Common myeloid progenitor, CD34-positive (primary cell): ENCODE data around the gene DGKQ.

Source experiments
- CTCF ChIA-PET: fragments of 350-600 bp; sonication (Branson Sonifier 250); formaldehyde crosslinking; loops from one replicate; lab custom pipeline; 2021; ENCODE audit warnings: antibody characterized with exemption; lab: Charles Lee
- POLR2A ChIA-PET: fragments of 350-600 bp; sonication (Branson Sonifier 250); formaldehyde crosslinking; loops from one replicate; lab custom pipeline; 2021; ENCODE audit warnings: antibody characterized with exemption; lab: Charles Lee
- DNase-seq, 3 donors: peaks; one replicate each; pipeline versions ENCODE4 v3.0.0 to v3.0.0-alpha.2; 2013
- H3K27ac ChIP-seq, 2 experiments: 1 replicate in 1 of 2; 2 replicates in 1 of 2; pipeline ENCODE4 v1.7.0; 2013; ENCODE audit warnings: inconsistent platforms in 2 of 2, low read length in 2 of 2, mild to moderate bottlenecking in 2 of 2, low read depth in 1 of 2, moderate library complexity in 1 of 2; ENCODE audit not compliant: severe bottlenecking in 2 of 2, insufficient read depth in 1 of 2, poor library complexity in 1 of 2
- H3K27me3 ChIP-seq, 5 experiments: replicated peaks in 2 of 5; 1 replicate in 3 of 5; 2 replicates in 2 of 5; pipeline versions ENCODE4 v1.6.1 to v1.7.0; 2013; ENCODE audit warnings: low read length in 4 of 5, mild to moderate bottlenecking in 2 of 5, moderate library complexity in 2 of 5, inconsistent platforms in 1 of 5; ENCODE audit not compliant: insufficient read depth in 5 of 5, control insufficient read depth in 4 of 5
- H3K36me3 ChIP-seq, 4 experiments: 1 replicate in 2 of 4; 2 replicates in 2 of 4; pipeline versions ENCODE4 v1.6.1 to v1.7.0; 2013; ENCODE audit warnings: low read length in 3 of 4, control low read depth in 1 of 4, mild to moderate bottlenecking in 1 of 4; ENCODE audit not compliant: control insufficient read depth in 4 of 4, insufficient read depth in 4 of 4
- H3K4me1 ChIP-seq, 4 experiments: 1 replicate in 3 of 4; 2 replicates in 1 of 4; pipeline versions ENCODE4 v1.6.1 to v1.7.1; 2013; ENCODE audit warnings: low read length in 3 of 4, mild to moderate bottlenecking in 3 of 4, control low read depth in 1 of 4, inconsistent platforms in 1 of 4, moderate library complexity in 1 of 4; ENCODE audit not compliant: control insufficient read depth in 4 of 4, insufficient read depth in 4 of 4; ENCODE audit errors: control extremely low read depth in 1 of 4
- H3K4me3 ChIP-seq, 7 experiments: 1 replicate in 4 of 7; 2 replicates in 3 of 7; pipeline versions ENCODE4 v1.5.1 to v1.7.0; 2013; ENCODE audit warnings: mild to moderate bottlenecking in 7 of 7, low read length in 6 of 7, moderate library complexity in 6 of 7, inconsistent platforms in 2 of 7, low read depth in 2 of 7, control low read depth in 1 of 7; ENCODE audit not compliant: insufficient read depth in 4 of 7, control insufficient read depth in 1 of 7; ENCODE audit errors: extremely low read depth in 1 of 7
- H3K9me3 ChIP-seq, 5 experiments: 1 replicate in 4 of 5; 2 replicates in 1 of 5; pipeline versions ENCODE4 v1.6.1 to v1.7.1; 2013; ENCODE audit warnings: low read length in 4 of 5, mild to moderate bottlenecking in 2 of 5, inconsistent platforms in 1 of 5, low read depth in 1 of 5, moderate library complexity in 1 of 5; ENCODE audit not compliant: control insufficient read depth in 4 of 5, insufficient read depth in 2 of 5; ENCODE audit errors: control extremely low read depth in 1 of 5
- WGBS: methylation state at CpG from one replicate; pipeline ENCODE4 v1.1.5; 2013; ENCODE audit not compliant: insufficient coverage; 5-methylcytosine and 5-hydroxymethylcytosine counted together

DGKQ gene

DNA sequence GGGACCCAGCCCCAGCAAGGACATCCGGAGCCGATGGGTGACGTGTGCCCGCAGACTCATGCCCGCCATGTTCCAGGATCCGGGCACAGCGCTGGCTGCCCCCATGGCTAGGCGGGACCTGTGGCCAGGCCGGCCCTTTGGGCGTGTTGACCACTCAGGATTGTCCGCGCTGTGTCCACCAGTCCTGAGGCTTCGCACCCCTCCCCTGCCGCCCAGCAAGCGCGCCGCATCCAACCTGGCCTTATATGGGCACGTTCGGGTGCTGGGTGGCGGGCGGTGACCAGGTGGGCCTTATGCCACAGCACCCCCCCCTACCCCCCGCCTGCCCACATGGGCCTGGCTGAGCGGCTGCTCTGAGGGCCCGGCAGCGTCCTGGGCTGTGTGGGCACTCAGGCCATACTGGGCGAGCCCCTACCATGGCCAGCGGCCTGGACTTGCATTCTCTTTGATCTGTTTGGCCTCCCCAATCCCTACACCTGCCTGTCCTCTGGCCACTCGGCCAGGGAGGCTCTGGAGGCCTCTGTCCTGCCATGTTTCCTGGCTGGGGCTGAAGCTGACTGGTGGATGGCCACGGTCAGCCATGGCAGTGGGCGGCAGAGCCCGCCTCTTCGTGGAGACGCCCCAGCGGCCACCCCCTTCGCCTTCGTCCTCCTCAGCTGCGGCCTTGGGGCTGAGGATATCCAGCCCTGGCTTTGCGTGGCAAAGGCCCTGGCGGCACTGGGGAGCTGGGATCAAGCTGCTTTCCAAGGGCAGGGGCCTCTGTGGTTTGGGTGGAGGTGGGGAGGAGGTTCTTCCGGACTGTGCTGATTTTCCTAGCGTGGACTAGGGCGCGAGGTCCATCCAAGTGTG, 40.1 kb upstream of the DGKQ start:
- POLR2A ChIA-PET = no interaction called here
- Histone ChIP-seq H3K9me3 (no peaks in the 10 kb centered on the region), H3K4me3 (no peak overlapping the region), H3K4me1 (peaks cover 0 to 32% (median 29%) of the 10 kb centered on the region in 4 experiments), H3K36me3 (peaks cover 0 to 3% (median 0%) of the 10 kb centered on the region in 4 experiments), H3K27ac (no peak overlapping the region), H3K27me3 (peaks cover 0 to 13% (median 5%) of the 10 kb centered on the region in 5 experiments)
- no peak for DNase-seq
- CTCF ChIA-PET = no interaction called here
- 97% methylated on average over 35 of the region's 43 CpGs for WGBS

DNA sequence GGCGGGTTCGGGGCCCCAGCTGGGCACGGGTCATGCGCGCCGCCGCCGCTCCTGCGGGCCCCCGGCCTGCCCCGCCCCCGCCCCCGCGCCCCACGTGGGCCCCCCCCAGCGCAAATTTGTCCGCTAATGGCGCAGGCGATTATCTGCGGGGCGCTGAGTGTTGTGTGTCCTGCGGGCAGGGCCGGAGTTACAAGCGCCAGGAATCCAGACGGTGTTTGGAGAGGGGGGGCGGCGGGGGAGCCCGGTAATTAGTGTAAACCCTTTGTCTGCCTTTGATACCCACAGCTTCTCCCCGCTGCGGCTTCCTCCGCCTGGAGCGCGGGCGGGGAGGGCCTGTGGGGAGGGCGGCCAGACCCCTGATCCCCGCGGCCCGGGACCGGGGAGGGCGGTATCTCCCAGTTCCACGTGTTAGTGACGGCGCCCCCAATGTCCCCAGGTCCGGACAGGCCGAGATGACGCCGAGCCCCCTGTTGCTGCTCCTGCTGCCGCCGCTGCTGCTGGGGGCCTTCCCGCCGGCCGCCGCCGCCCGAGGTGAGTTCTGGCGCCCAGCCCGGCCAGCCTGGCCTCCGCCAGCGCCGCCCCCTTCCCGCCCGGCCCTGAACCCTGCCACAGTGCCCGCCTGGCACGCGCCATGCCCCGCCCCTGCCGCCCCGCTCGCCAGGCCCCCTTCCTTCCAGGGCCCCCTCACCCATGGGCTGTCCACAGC, 38.8 kb upstream of the DGKQ start:
- CTCF ChIA-PET = no interaction called here
- Histone ChIP-seq H3K9me3 (no peaks in the 10 kb centered on the region), H3K36me3 (peaks cover 0 to 3% (median 0%) of the 10 kb centered on the region in 4 experiments), H3K27ac (no peak overlapping the region), H3K4me1 (peaks cover 0 to 32% (median 29%) of the 10 kb centered on the region in 4 experiments), H3K4me3 (peak overlapping the region in 6 of 7 experiments; percentile 34 to 75 (median 57)), H3K27me3 (peaks cover under 1 to 24% (median 13%) of the 10 kb centered on the region in 5 experiments)
- peak; percentile 26 to 64 (median 53) for DNase-seq
- POLR2A ChIA-PET = no interaction called here
- 0% methylated on average over 49 of the region's 69 CpGs for whole genome bisulfite sequencing

- no peak for DNase-seq
- POLR2A ChIA-PET = no interaction called here
- peaks cover 0 to 4% (median 4%) of the 10 kb centered on the region in 5 experiments for H3K9me3 ChIP-seq
- peak overlapping the region in 2 of 7 experiments; percentile 20 to 33 for H3K4me3 ChIP-seq
- WGBS = 2% methylated on average over 7 of the region's 69 CpGs
- CTCF ChIA-PET = no interaction called here
- peaks cover 0 to 32% (median 29%) of the 10 kb centered on the region in 4 experiments for H3K4me1 ChIP-seq
- H3K27ac ChIP-seq = no peak overlapping the region
- H3K27me3 ChIP-seq = peaks cover 6 to 29% (median 14%) of the 10 kb centered on the region in 5 experiments
- peaks cover 0 to 3% (median 0%) of the 10 kb centered on the region in 4 experiments for H3K36me3 ChIP-seq
Observed at GRCh38 chr4:1011666-1012033, 38.3 kb upstream of the DGKQ start.

GRCh38 chr4:1011022-1011665, 37.8 kb upstream of the DGKQ start, which contains the start of gene FGFRL1:
FGFRL1 (plus strand) TSS chr4:1011626; CDS start chr4:1012486, 860 bp downstream.
- peaks cover 0 to 3% (median 0%) of the 10 kb centered on the region in 4 experiments for H3K36me3 ChIP-seq
- peaks cover 0 to 32% (median 29%) of the 10 kb centered on the region in 4 experiments for H3K4me1 ChIP-seq
- peak; percentile 81 to 86 (median 85) for DNase-seq
- peaks cover 6 to 34% (median 14%) of the 10 kb centered on the region in 5 experiments for H3K27me3 ChIP-seq
- POLR2A ChIA-PET = no interaction called here
- no peak within 1 kb of the TSS for H3K27ac ChIP-seq
- H3K4me3 ChIP-seq = peak within 1 kb of the TSS; percentile 10 to 78 (median 64)
- CTCF ChIA-PET = interaction anchor here (1.6 kb wide), 1 partner anchor 36 kb away, joined by 3 read pairs; no protein-coding TSS in a partner anchor
- peaks cover 0 to 8% (median 5%) of the 10 kb centered on the region in 5 experiments for H3K9me3 ChIP-seq
- WGBS = under 1% methylated on average over 33 of the region's 89 CpGs

- H3K27ac ChIP-seq = no peak overlapping the region
- H3K4me3 ChIP-seq = peak overlapping the region in 6 of 7 experiments; percentile 15 to 78 (median 54)
Observed at GRCh38 chr4:1010395-1011021, 37.1 kb upstream of the DGKQ start.

More at GRCh38 chr4:1010395-1011021, 37.1 kb upstream of the DGKQ start:
- under 1% methylated on average over 27 of the region's 36 CpGs for WGBS
- ChIA-PET CTCF (interaction anchor here (1.6 kb wide), 1 partner anchor 36 kb away, joined by 3 read pairs; no protein-coding TSS in a partner anchor), POLR2A (interaction anchor here (1.7 kb wide), 1 partner anchor 78 kb away, joined by 4 read pairs; the partner anchor contains the start of genes GAK and TMEM175)
- H3K9me3 ChIP-seq = peaks cover 0 to 8% (median 5%) of the 10 kb centered on the region in 5 experiments
- peaks cover 0 to 3% (median 0%) of the 10 kb centered on the region in 4 experiments for H3K36me3 ChIP-seq
- peaks cover 6 to 36% (median 17%) of the 10 kb centered on the region in 5 experiments for H3K27me3 ChIP-seq
- H3K4me1 ChIP-seq = peaks cover 0 to 32% (median 29%) of the 10 kb centered on the region in 4 experiments
- peak; percentile 58 to 82 (median 81) for DNase-seq
